Measurements from ENCODE around the gene SPCS1. TPM values are rescaled to one million over a fixed set of nuclear protein-coding genes. Genes with fewer than 3 reads are reported as not detected.

Gene SPCS1
- total and polyA plus RNA-seq, 9 of the 15 experiments (the other 6 are each of a cell fraction or from before 2014, with no cell fraction given): 73.9 to 567 (median 127) TPM

DNA sequence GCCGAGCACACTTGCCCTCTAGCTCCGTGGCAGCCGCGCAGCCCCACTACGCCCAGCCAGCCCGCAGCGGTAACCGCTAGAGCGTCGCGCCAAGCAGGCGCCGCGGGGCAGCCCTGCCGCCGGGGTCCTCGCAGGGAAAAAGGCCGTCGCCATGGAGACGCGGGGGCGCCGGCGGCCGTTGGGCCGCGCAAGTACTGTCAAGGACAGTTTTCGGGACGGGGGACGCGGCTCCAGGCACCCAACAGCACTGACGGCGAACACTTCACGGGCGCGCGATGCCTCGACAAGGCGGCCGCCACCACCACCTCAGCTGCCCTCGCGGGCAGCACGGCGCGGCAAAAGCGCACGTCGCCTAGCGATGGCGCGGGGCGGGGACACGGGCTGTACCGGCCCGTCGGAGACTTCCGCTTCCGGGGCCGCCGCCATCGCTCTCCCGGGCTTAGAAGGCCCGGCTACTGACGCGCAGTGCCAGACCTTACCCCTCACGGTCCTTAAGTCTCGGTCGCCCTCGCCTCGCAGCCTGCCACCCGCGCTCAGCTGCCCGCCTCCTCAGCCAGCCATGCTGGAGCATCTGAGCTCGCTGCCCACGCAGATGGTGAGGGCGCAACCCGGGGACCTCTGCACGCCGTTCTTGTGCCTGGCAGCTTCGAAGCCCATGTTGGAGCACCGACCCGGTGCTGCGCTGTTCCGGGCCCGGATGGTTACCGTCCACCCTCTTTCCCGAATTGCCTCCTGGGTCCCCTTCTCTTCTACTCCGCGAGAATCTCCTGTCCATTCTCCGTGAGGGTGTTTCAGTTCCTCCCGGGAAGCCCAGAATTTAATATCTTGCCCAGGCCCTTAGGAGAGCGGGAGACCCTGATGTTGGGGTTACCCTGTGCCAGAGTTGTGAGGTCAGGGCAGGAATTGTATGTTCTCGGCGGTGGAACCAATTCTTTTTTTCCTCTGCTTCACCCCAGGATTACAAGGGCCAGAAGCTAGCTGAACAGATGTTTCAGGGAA lies at the start of gene SPCS1, which contains the start of gene GLT8D1 (continued):
- TF ChIP-seq XRCC4 (IDR thresholded peaks at IDR 0.05; ENCODE audit: extremely low read depth, insufficient read depth, insufficient read length) (no peak), PRDM10 (IDR thresholded peaks at IDR 0.05; ENCODE audit: partially characterized antibody) (no peak), GTF2B (IDR thresholded peaks at IDR 0.05; ENCODE audit: extremely low read depth, insufficient read length) (no peak), NR2F6 (CRISPR knock-in tag; IDR thresholded peaks at IDR 0.05) (no peak), ARID1B (IDR thresholded peaks at IDR 0.05) (no peak), EWSR1 (IDR thresholded peaks at IDR 0.05; ENCODE audit: borderline replicate concordance, low read depth, partially characterized antibody) (no peak), E4F1 (CRISPR knock-in tag; IDR thresholded peaks at IDR 0.05; ENCODE audit: borderline replicate concordance) (no peak), NONO (IDR thresholded peaks at IDR 0.05; ENCODE audit: low read depth in 2 of 2, low read length in 1 of 2) (peak; percentile 43 to 54; a peak in 3 of 4 replicates), EHMT2 (IDR thresholded peaks at IDR 0.05) (no peak), ZNF507 (tag; conservative IDR thresholded peaks at IDR 0.05) (no peak), NCOA4 (IDR thresholded peaks at IDR 0.05; ENCODE audit: partially characterized antibody) (no peak), HDAC2 (IDR thresholded peaks at IDR 0.05) (peak; percentile 23; the same call in 1 of the 2 replicates), ZNF668 (CRISPR knock-in tag; IDR thresholded peaks at IDR 0.05) (no peak)
- TF ChIP-seq, protein P1, sequence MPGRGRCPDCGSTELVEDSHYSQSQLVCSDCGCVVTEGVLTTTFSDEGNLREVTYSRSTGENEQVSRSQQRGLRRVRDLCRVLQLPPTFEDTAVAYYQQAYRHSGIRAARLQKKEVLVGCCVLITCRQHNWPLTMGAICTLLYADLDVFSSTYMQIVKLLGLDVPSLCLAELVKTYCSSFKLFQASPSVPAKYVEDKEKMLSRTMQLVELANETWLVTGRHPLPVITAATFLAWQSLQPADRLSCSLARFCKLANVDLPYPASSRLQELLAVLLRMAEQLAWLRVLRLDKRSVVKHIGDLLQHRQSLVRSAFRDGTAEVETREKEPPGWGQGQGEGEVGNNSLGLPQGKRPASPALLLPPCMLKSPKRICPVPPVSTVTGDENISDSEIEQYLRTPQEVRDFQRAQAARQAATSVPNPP (IDR thresholded peaks at IDR 0.05; ENCODE audit: borderline replicate concordance, insufficient read depth, insufficient read length): no peak

All from K562 (cell line).